Measurements from ENCODE around the gene NBEAL1.

The NBEAL1 gene

GRCh38 chr2:203135105-203135504 lies 120.4 kb downstream of the NBEAL1 start:
- no peak overlapping the region for H3K4me2 ChIP-seq (ENCODE audit: low read depth, low read length, poor library complexity, severe bottlenecking)
- no peaks in the 10 kb centered on the region for H3K4me1 ChIP-seq (ENCODE audit: insufficient read depth, low read length, poor library complexity, severe bottlenecking)
- H4K20me1 ChIP-seq (ENCODE audit: insufficient read depth, low read length, poor library complexity, severe bottlenecking) = no peaks in the 10 kb centered on the region
- no peaks in the 10 kb centered on the region for H3K36me3 ChIP-seq (ENCODE audit: insufficient read depth, low read length)
- no peak overlapping the region for H3K4me3 ChIP-seq (ENCODE audit: low read length, poor library complexity, severe bottlenecking)
- TF ChIP-seq, protein P1, sequence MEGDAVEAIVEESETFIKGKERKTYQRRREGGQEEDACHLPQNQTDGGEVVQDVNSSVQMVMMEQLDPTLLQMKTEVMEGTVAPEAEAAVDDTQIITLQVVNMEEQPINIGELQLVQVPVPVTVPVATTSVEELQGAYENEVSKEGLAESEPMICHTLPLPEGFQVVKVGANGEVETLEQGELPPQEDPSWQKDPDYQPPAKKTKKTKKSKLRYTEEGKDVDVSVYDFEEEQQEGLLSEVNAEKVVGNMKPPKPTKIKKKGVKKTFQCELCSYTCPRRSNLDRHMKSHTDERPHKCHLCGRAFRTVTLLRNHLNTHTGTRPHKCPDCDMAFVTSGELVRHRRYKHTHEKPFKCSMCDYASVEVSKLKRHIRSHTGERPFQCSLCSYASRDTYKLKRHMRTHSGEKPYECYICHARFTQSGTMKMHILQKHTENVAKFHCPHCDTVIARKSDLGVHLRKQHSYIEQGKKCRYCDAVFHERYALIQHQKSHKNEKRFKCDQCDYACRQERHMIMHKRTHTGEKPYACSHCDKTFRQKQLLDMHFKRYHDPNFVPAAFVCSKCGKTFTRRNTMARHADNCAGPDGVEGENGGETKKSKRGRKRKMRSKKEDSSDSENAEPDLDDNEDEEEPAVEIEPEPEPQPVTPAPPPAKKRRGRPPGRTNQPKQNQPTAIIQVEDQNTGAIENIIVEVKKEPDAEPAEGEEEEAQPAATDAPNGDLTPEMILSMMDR (conservative IDR thresholded peaks at IDR 0.05; ENCODE audit: low read length) = no peak
- no peak for TF ChIP-seq EZH2phosphoT487 (IDR thresholded peaks at IDR 0.05; ENCODE audit: borderline replicate concordance)
- H3K9ac ChIP-seq (ENCODE audit: low read depth, low read length, poor library complexity, severe bottlenecking) = no peak overlapping the region
- H3F3A ChIP-seq (ENCODE audit: low read depth) = no peaks in the 10 kb centered on the region
- H3K9me2 ChIP-seq (replicated peaks; ENCODE audit: low read depth, low read length) = no peaks in the 10 kb centered on the region
- no peak overlapping the region for H2AFZ ChIP-seq (ENCODE audit: low read length)
- no peaks in the 10 kb centered on the region for H3K79me2 ChIP-seq (ENCODE audit: insufficient read depth, low read length)
- no peaks in the 10 kb centered on the region for H3K9me3 ChIP-seq (ENCODE audit: insufficient read depth, low read depth, low read length)
- no peaks in the 10 kb centered on the region for H3K27me3 ChIP-seq (ENCODE audit: insufficient read depth, low read length, poor library complexity, severe bottlenecking)

- Histone ChIP-seq H3K79me2 (ENCODE audit: insufficient read depth, low read length) (no peaks in the 10 kb centered on the region), H3K9me2 (replicated peaks; ENCODE audit: low read depth, low read length) (no peaks in the 10 kb centered on the region), H3K9me3 (ENCODE audit: insufficient read depth, low read depth, low read length) (no peaks in the 10 kb centered on the region), H3K9ac (ENCODE audit: low read depth, low read length, poor library complexity, severe bottlenecking) (no peak overlapping the region), H3K4me1 (ENCODE audit: insufficient read depth, low read length, poor library complexity, severe bottlenecking) (no peaks in the 10 kb centered on the region), H4K20me1 (ENCODE audit: insufficient read depth, low read length, poor library complexity, severe bottlenecking) (no peaks in the 10 kb centered on the region), H3K36me3 (ENCODE audit: insufficient read depth, low read length) (no peaks in the 10 kb centered on the region), H3K4me2 (ENCODE audit: low read depth, low read length, poor library complexity, severe bottlenecking) (no peak overlapping the region), H3K4me3 (ENCODE audit: low read length, poor library complexity, severe bottlenecking) (no peak overlapping the region), H3F3A (ENCODE audit: low read depth) (no peaks in the 10 kb centered on the region), H3K27me3 (ENCODE audit: insufficient read depth, low read length, poor library complexity, severe bottlenecking) (no peaks in the 10 kb centered on the region), H2AFZ (ENCODE audit: low read length) (no peak overlapping the region)
- TF ChIP-seq, protein P1 (conservative IDR thresholded peaks at IDR 0.05; ENCODE audit: low read length) = no peak
- no peak for TF ChIP-seq EZH2phosphoT487 (IDR thresholded peaks at IDR 0.05; ENCODE audit: borderline replicate concordance)
These were observed 128.7 kb downstream of the NBEAL1 start for GRCh38 chr2:203143391-203143790.

DNA sequence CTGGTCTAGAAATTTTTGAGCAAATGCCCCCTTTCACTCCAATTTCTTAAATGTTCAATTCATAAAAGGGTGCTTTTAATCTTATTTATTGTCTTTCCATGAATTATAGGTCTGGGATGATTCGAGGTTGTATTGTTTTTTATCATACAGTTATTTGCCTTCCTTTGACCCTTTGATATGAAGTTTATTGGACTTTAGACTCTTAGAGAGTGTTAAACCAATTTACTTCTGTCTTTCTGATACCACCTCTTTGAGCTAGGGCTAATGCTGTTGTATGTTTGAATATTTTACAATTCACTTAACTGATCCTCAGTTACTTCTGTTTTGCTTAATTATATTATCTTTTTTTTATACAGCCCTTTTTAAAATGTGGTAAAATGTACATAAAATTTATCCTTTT lies 134.5 kb downstream of the NBEAL1 start:
- H3F3A ChIP-seq (ENCODE audit: low read depth) = no peaks in the 10 kb centered on the region
- H3K4me2 ChIP-seq (ENCODE audit: low read depth, low read length, poor library complexity, severe bottlenecking) = no peak overlapping the region
- no peaks in the 10 kb centered on the region for H3K27me3 ChIP-seq (ENCODE audit: insufficient read depth, low read length, poor library complexity, severe bottlenecking)
- H3K9me3 ChIP-seq (ENCODE audit: insufficient read depth, low read depth, low read length) = no peaks in the 10 kb centered on the region
- H3K36me3 ChIP-seq (ENCODE audit: insufficient read depth, low read length) = no peaks in the 10 kb centered on the region; the same call in 1 of the 2 replicates
- H3K4me1 ChIP-seq (ENCODE audit: insufficient read depth, low read length, poor library complexity, severe bottlenecking) = no peaks in the 10 kb centered on the region
- H3K9ac ChIP-seq (ENCODE audit: low read depth, low read length, poor library complexity, severe bottlenecking) = no peak overlapping the region
- TF ChIP-seq, protein P1 (conservative IDR thresholded peaks at IDR 0.05; ENCODE audit: low read length) = no peak
- no peak for TF ChIP-seq EZH2phosphoT487 (IDR thresholded peaks at IDR 0.05; ENCODE audit: borderline replicate concordance)
- no peaks in the 10 kb centered on the region for H3K9me2 ChIP-seq (replicated peaks; ENCODE audit: low read depth, low read length)
- no peaks in the 10 kb centered on the region for H3K79me2 ChIP-seq (ENCODE audit: insufficient read depth, low read length)
- H3K4me3 ChIP-seq (ENCODE audit: low read length, poor library complexity, severe bottlenecking) = no peak overlapping the region
- no peaks in the 10 kb centered on the region for H4K20me1 ChIP-seq (ENCODE audit: insufficient read depth, low read length, poor library complexity, severe bottlenecking)
- no peak overlapping the region for H2AFZ ChIP-seq (ENCODE audit: low read length)
